Karpas-422 (cell line): ENCODE measurements around the gene STRAP. TPM values are rescaled to one million over a fixed set of nuclear protein-coding genes. Genes with fewer than 3 reads are reported as not detected.

Experiments
- DNase-seq: peaks from one replicate; pipeline ENCODE4 v3.0.0-alpha.2; 2015
- H2AFZ ChIP-seq: fragments of 200-600 bp; sonication (generic); 2 replicates; pipeline ENCODE4 v1.6.1; 2014; ENCODE audit warnings: antibody characterized with exemption, low read length, mixed read lengths
- H3K27ac ChIP-seq: fragments of 200-600 bp; sonication (generic); 2 replicates; pipeline ENCODE4 v1.5.1; 2014; ENCODE audit warnings: mild to moderate bottlenecking, low read length, moderate library complexity
- H3K27me3 ChIP-seq: fragments of 200-600 bp; sonication (generic); 2 replicates; pipeline ENCODE4 v1.6.1; 2014; ENCODE audit warnings: low read length, mixed read lengths
- H3K36me3 ChIP-seq: fragments of 200-600 bp; sonication (generic); 2 replicates; pipeline ENCODE4 v1.6.1; 2014; ENCODE audit warnings: low read length, mixed read lengths; ENCODE audit not compliant: insufficient read depth
- H3K4me1 ChIP-seq: fragments of 200-600 bp; sonication (generic); 2 replicates; pipeline ENCODE4 v1.6.1; 2014; ENCODE audit warnings: mild to moderate bottlenecking, low read length, mixed read lengths
- H3K4me2 ChIP-seq: fragments of 200-600 bp; sonication (generic); 2 replicates; pipeline ENCODE4 v1.6.1; 2014; ENCODE audit warnings: low read length, low read depth, mild to moderate bottlenecking; ENCODE audit not compliant: poor library complexity, severe bottlenecking
- H3K4me3 ChIP-seq: fragments of 200-600 bp; sonication (generic); 2 replicates; pipeline ENCODE4 v1.5.1; 2014; ENCODE audit warnings: mild to moderate bottlenecking, antibody characterized with exemption, low read length, mixed read lengths
- H3K79me2 ChIP-seq: fragments of 200-600 bp; sonication (generic); 2 replicates; pipeline ENCODE4 v1.6.1; 2014; ENCODE audit warnings: mild to moderate bottlenecking, low read length, mixed read lengths
- H3K9ac ChIP-seq: fragments of 200-600 bp; sonication (generic); 2 replicates; pipeline ENCODE4 v1.6.0; 2014; ENCODE audit warnings: low read length
- H3K9me2 ChIP-seq: fragments of 200-600 bp; sonication (generic), shearing (Covaris generic); replicated peaks from 2 replicates; pipeline ENCODE4 v1.6.0; 2014; ENCODE audit warnings: mild to moderate bottlenecking, low read length, moderate library complexity; ENCODE audit not compliant: insufficient read depth
- H3K9me3 ChIP-seq: fragments of 300-700, 200-600 bp; sonication (generic); 2 replicates; pipeline ENCODE4 v1.6.1; 2014; ENCODE audit warnings: low read length, mixed read lengths
- H4K20me1 ChIP-seq: fragments of 200-600 bp; sonication (generic); 2 replicates; pipeline ENCODE4 v1.6.1; 2014; ENCODE audit warnings: mild to moderate bottlenecking, antibody characterized with exemption, low read length, low read depth; ENCODE audit not compliant: insufficient read depth
- total RNA-seq: library from RNA; depleted of rRNA; stranded (reverse); fragments of >200 nt; shearing (Covaris generic); gene quantifications from 2 replicates; pipeline ENCODE4 v1.2.3, GENCODE V29; 2014; ENCODE audit warnings: low replicate concordance; rRNA removed

Gene STRAP
- 47.5 and 89.3 TPM in 2 replicates for total RNA-seq

- H2AFZ ChIP-seq: peak within 1 kb of the TSS; percentile 96
- peaks cover 43% of the 10 kb centered on the region for H4K20me1 ChIP-seq
- H3K27ac ChIP-seq: peak within 1 kb of the TSS; percentile 59
- H3K9ac ChIP-seq: peak within 1 kb of the TSS; percentile 96
- peaks cover 22% of the 10 kb centered on the region for H3K4me1 ChIP-seq
- peak within 1 kb of the TSS; percentile 98 for H3K4me2 ChIP-seq
- peaks cover 52% of the 10 kb centered on the region for H3K79me2 ChIP-seq
- peaks cover 23% of the 10 kb centered on the region; the same call in 1 of the 2 replicates for H3K36me3 ChIP-seq
- DNase-seq: peak; percentile 98
- peak within 1 kb of the TSS; percentile 97 for H3K4me3 ChIP-seq
- no peaks in the 10 kb centered on the region for H3K9me3 ChIP-seq
- H3K27me3 ChIP-seq: no peaks in the 10 kb centered on the region
- H3K9me2 ChIP-seq: no peaks in the 10 kb centered on the region
Observed at GRCh38 chr12:15882118-15882971, at the start of gene STRAP. TSS of gene STRAP (plus strand) at chr12:15882387. CDS start at chr12:15882708, 321 bp downstream.

GRCh38 chr12:15834575-15834974 is 47.6 kb upstream of the STRAP start:
- Histone ChIP-seq H3K79me2 (no peaks in the 10 kb centered on the region), H3K4me1 (no peaks in the 10 kb centered on the region), H2AFZ (no peak overlapping the region), H3K36me3 (no peaks in the 10 kb centered on the region), H3K9ac (no peak overlapping the region), H4K20me1 (no peaks in the 10 kb centered on the region), H3K9me3 (no peaks in the 10 kb centered on the region), H3K27ac (no peak overlapping the region), H3K27me3 (no peaks in the 10 kb centered on the region), H3K9me2 (no peaks in the 10 kb centered on the region), H3K4me3 (no peak overlapping the region), H3K4me2 (no peak overlapping the region)
- DNase-seq: no peak

GRCh38 chr12:15837141-15837790 is 44.9 kb upstream of the STRAP start:
- Histone ChIP-seq H3K27me3 (no peaks in the 10 kb centered on the region), H3K4me3 (no peak overlapping the region), H3K4me2 (no peak overlapping the region), H3K9me3 (no peaks in the 10 kb centered on the region), H3K9me2 (no peaks in the 10 kb centered on the region), H4K20me1 (no peaks in the 10 kb centered on the region), H3K79me2 (no peaks in the 10 kb centered on the region), H3K36me3 (no peaks in the 10 kb centered on the region), H3K4me1 (no peaks in the 10 kb centered on the region), H2AFZ (no peak overlapping the region), H3K27ac (no peak overlapping the region), H3K9ac (no peak overlapping the region)
- DNase-seq: no peak

- Histone ChIP-seq H3K36me3 (no peaks in the 10 kb centered on the region), H3K9me2 (no peaks in the 10 kb centered on the region), H3K4me2 (no peak overlapping the region), H2AFZ (no peak overlapping the region), H3K4me1 (no peaks in the 10 kb centered on the region), H3K9ac (no peak overlapping the region), H3K79me2 (no peaks in the 10 kb centered on the region), H3K27me3 (no peaks in the 10 kb centered on the region), H3K27ac (no peak overlapping the region), H3K4me3 (no peak overlapping the region), H4K20me1 (no peaks in the 10 kb centered on the region), H3K9me3 (no peaks in the 10 kb centered on the region)
- no peak for DNase-seq
Observed at GRCh38 chr12:15839041-15839440, 43.1 kb upstream of the STRAP start.

GRCh38 chr12:15839682-15840081 is 42.5 kb upstream of the STRAP start:
- no peak overlapping the region for H3K4me3 ChIP-seq
- no peaks in the 10 kb centered on the region for H3K36me3 ChIP-seq
- H3K79me2 ChIP-seq: no peaks in the 10 kb centered on the region
- no peaks in the 10 kb centered on the region for H3K27me3 ChIP-seq
- no peaks in the 10 kb centered on the region for H4K20me1 ChIP-seq
- no peak overlapping the region for H3K9ac ChIP-seq
- no peak overlapping the region for H3K4me2 ChIP-seq
- no peak overlapping the region for H3K27ac ChIP-seq
- no peaks in the 10 kb centered on the region for H3K4me1 ChIP-seq
- no peaks in the 10 kb centered on the region for H3K9me2 ChIP-seq
- no peak overlapping the region for H2AFZ ChIP-seq
- H3K9me3 ChIP-seq: no peaks in the 10 kb centered on the region
- no peak for DNase-seq

GRCh38 chr12:15842108-15842507 is 40.1 kb upstream of the STRAP start:
- no peaks in the 10 kb centered on the region for H4K20me1 ChIP-seq
- no peaks in the 10 kb centered on the region for H3K79me2 ChIP-seq
- no peak overlapping the region for H3K4me2 ChIP-seq
- no peak overlapping the region for H3K4me3 ChIP-seq
- H3K27me3 ChIP-seq: no peaks in the 10 kb centered on the region
- no peaks in the 10 kb centered on the region for H3K9me3 ChIP-seq
- H3K9ac ChIP-seq: no peak overlapping the region
- H3K27ac ChIP-seq: no peak overlapping the region
- H3K36me3 ChIP-seq: no peaks in the 10 kb centered on the region
- no peaks in the 10 kb centered on the region for H3K9me2 ChIP-seq
- DNase-seq: no peak
- no peak overlapping the region for H2AFZ ChIP-seq
- no peaks in the 10 kb centered on the region for H3K4me1 ChIP-seq

- no peaks in the 10 kb centered on the region for H3K36me3 ChIP-seq
- H3K9me2 ChIP-seq: no peaks in the 10 kb centered on the region
- H3K79me2 ChIP-seq: no peaks in the 10 kb centered on the region
- H3K9ac ChIP-seq: no peak overlapping the region
- no peaks in the 10 kb centered on the region for H3K4me1 ChIP-seq
- no peak overlapping the region for H3K27ac ChIP-seq
- no peaks in the 10 kb centered on the region for H4K20me1 ChIP-seq
- H3K9me3 ChIP-seq: no peaks in the 10 kb centered on the region
- H3K27me3 ChIP-seq: no peaks in the 10 kb centered on the region
- H3K4me2 ChIP-seq: no peak overlapping the region
- DNase-seq: no peak
- H2AFZ ChIP-seq: no peak overlapping the region
- H3K4me3 ChIP-seq: no peak overlapping the region
Observed at GRCh38 chr12:15846887-15847286, 35.3 kb upstream of the STRAP start.

GRCh38 chr12:15848606-15849005 is 33.6 kb upstream of the STRAP start:
- H3K36me3 ChIP-seq: no peaks in the 10 kb centered on the region
- no peaks in the 10 kb centered on the region for H3K9me3 ChIP-seq
- H3K4me1 ChIP-seq: no peaks in the 10 kb centered on the region
- H3K4me3 ChIP-seq: no peak overlapping the region
- DNase-seq: no peak
- H3K9me2 ChIP-seq: no peaks in the 10 kb centered on the region
- no peak overlapping the region for H3K4me2 ChIP-seq
- no peak overlapping the region for H3K9ac ChIP-seq
- H2AFZ ChIP-seq: no peak overlapping the region
- H3K27ac ChIP-seq: no peak overlapping the region
- no peaks in the 10 kb centered on the region for H3K27me3 ChIP-seq
- no peaks in the 10 kb centered on the region for H4K20me1 ChIP-seq
- H3K79me2 ChIP-seq: no peaks in the 10 kb centered on the region
